T47D (cell line): ENCODE measurements around the gene KCNS1.

Source experiments
- DNase-seq, 2 experiments: peaks; one replicate each; pipeline versions ENCODE4 v3.0.0 to v3.0.0-alpha.2; 2011 to 2012; ENCODE audit warnings: low read depth in 1 of 2, low spot score in 1 of 2
- JUND ChIP-seq: IDR thresholded peaks from 2 replicates; pipeline ENCODE4 v1.6.1; 2012; ENCODE audit warnings: low read depth
- in situ Hi-C: cut with HindIII; loops from 2 replicates; pipeline ENCODE4 v1.10.0; 2016; ENCODE audit warnings: low sequenced_read_pairs, low pct_unique_long_range_greater_than_20kb

KCNS1 gene

GRCh38 chr20:45115829-45116228, 14.9 kb upstream of the KCNS1 start:
- TF ChIP-seq JUND, result no peak
- no peak for DNase-seq
- in situ Hi-C loops, result no loop called here

GRCh38 chr20:45115386-45115774, 14.5 kb upstream of the KCNS1 start:
- DNase-seq, result no peak
- TF ChIP-seq JUND, result no peak
- in situ Hi-C loops, result no loop called here

GRCh38 chr20:45114465-45115385, 13.8 kb upstream of the KCNS1 start, which contains the start of gene WFDC5:
WFDC5 (minus strand) TSS chr20:45115174; CDS start chr20:45115083, 91 bp downstream.
- no peak for DNase-seq
- in situ Hi-C loops, result no loop called here
- TF ChIP-seq JUND, result no peak

GRCh38 chr20:45113865-45114264, 12.9 kb upstream of the KCNS1 start:
- DNase-seq, result no peak
- in situ Hi-C loops, result no loop called here
- TF ChIP-seq JUND, result no peak

- no peak for DNase-seq
- TF ChIP-seq JUND, result no peak
- in situ Hi-C loops, result no loop called here
Observed at GRCh38 chr20:45112754-45113153, 11.8 kb upstream of the KCNS1 start.

GRCh38 chr20:45111799-45112471, 11.0 kb upstream of the KCNS1 start:
- in situ Hi-C loops, result no loop called here
- TF ChIP-seq JUND, result no peak
- DNase-seq, result peak in 1 of 2 experiments; percentile 31

- TF ChIP-seq JUND, result no peak
- in situ Hi-C loops, result no loop called here
- no peak for DNase-seq
Observed at GRCh38 chr20:45111285-45111684, 10.4 kb upstream of the KCNS1 start.

GRCh38 chr20:45110301-45110700, 9.4 kb upstream of the KCNS1 start:
- in situ Hi-C loops, result no loop called here
- TF ChIP-seq JUND, result no peak
- no peak for DNase-seq

GRCh38 chr20:45109634-45110033, 8.7 kb upstream of the KCNS1 start:
- in situ Hi-C loops, result no loop called here
- no peak for DNase-seq
- TF ChIP-seq JUND, result no peak

- DNase-seq, result peak in 1 of 2 experiments; percentile 23
- no peak for TF ChIP-seq JUND
- in situ Hi-C loops, result no loop called here
Observed at GRCh38 chr20:45105317-45105716, 4.4 kb upstream of the KCNS1 start.

- no peak for DNase-seq
- in situ Hi-C loops, result no loop called here
- no peak for TF ChIP-seq JUND
Observed at GRCh38 chr20:45104786-45105185, 3.9 kb upstream of the KCNS1 start.

GRCh38 chr20:45103072-45103471, 2.1 kb upstream of the KCNS1 start:
- in situ Hi-C loops, result no loop called here
- no peak for DNase-seq
- no peak for TF ChIP-seq JUND

- DNase-seq, result no peak
- in situ Hi-C loops, result no loop called here
Observed at GRCh38 chr20:45101333-45101850, 465 bp upstream of the KCNS1 start.

More at GRCh38 chr20:45101333-45101850, 465 bp upstream of the KCNS1 start:
- TF ChIP-seq JUND, result no peak
